ENCODE data around the gene LSM7.

DNA sequence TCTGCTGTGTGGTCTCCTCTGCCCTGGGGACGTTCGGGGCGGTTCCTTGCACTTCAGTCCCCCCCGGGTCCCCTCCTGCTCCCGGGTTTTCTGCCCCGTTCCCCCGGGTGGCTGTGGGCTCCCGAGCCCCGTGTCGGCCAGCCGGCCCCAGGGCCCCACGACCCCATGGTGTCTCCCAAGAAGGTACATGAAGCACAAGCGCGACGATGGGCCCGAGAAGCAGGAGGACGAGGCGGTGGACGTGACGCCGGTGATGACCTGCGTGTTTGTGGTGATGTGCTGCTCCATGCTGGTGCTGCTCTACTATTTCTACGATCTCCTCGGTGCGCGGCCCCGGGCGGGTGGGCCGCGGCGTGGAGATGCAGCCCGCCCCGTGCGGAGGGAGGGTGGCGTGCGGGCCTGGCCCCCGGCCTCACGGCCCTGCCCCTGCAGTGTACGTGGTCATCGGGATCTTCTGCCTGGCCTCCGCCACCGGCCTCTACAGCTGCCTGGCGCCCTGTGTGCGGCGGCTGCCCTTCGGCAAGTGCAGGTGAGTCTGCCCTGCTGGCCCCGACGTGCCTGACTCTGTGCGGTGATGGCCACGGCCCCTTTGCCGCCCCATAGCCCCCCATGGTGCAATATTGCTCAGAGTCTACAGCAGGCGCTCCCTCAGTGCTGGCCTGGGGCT, 11.4 kb upstream of the LSM7 start:
- TF ChIP-seq, protein P1, sequence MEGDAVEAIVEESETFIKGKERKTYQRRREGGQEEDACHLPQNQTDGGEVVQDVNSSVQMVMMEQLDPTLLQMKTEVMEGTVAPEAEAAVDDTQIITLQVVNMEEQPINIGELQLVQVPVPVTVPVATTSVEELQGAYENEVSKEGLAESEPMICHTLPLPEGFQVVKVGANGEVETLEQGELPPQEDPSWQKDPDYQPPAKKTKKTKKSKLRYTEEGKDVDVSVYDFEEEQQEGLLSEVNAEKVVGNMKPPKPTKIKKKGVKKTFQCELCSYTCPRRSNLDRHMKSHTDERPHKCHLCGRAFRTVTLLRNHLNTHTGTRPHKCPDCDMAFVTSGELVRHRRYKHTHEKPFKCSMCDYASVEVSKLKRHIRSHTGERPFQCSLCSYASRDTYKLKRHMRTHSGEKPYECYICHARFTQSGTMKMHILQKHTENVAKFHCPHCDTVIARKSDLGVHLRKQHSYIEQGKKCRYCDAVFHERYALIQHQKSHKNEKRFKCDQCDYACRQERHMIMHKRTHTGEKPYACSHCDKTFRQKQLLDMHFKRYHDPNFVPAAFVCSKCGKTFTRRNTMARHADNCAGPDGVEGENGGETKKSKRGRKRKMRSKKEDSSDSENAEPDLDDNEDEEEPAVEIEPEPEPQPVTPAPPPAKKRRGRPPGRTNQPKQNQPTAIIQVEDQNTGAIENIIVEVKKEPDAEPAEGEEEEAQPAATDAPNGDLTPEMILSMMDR (conservative IDR thresholded peaks at IDR 0.05; ENCODE audit: low read length) = no peak
- no peak for TF ChIP-seq EZH2phosphoT487 (IDR thresholded peaks at IDR 0.05; ENCODE audit: borderline replicate concordance, low read depth, low read length)

Measured in OCI-LY7 (cell line).